ENCODE measurements around the gene HSPBAP1.

DNA sequence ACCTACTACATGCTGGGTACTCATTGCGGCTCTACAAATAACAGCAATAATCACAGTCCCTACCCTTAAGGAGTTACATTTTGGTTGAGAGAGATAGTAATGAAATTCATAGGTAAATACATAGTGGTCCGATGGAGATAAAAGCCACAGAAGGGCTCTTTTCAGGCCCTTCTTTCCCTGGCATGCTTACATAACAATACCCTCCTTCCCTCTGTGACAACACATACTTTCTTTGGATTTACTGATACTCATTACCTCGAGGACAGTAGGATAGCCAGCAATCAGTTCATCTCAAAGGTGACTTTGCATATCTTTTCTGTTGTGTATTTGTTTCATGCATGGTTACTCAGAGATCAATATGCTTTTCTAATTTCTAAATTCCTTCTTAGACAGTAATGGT lies 54.5 kb downstream of the HSPBAP1 start:
- no peak for TF ChIP-seq CTCF (IDR thresholded peaks at IDR 0.05 in 8 of 11, conservative IDR thresholded peaks at IDR 0.05 in 3 of 11)
- TF ChIP-seq POLR2AphosphoS5 (IDR thresholded peaks at IDR 0.05), result no peak

Measured in spleen (tissue), 7 donors.